Mesothelial cell of epicardium (in vitro differentiated cells): ENCODE data around the gene INO80B. TPM values are rescaled to one million over a fixed set of nuclear protein-coding genes. Genes with fewer than 3 reads are reported as not detected.

Experiments
- DNase-seq, 2 experiments: peaks; one replicate each; pipeline ENCODE4 v3.0.0; 2021; ENCODE audit warnings: low spot score in 2 of 2; ENCODE audit not compliant: unreplicated experiment in 2 of 2
- H3K27ac Mint-ChIP-seq: 2 replicates; pipeline ENCODE4 v1.8.0; 2021; ENCODE audit warnings: mixed read lengths
- H3K27me3 Mint-ChIP-seq: 2 replicates; pipeline ENCODE4 v1.8.0; 2021; ENCODE audit warnings: low read depth, mixed read lengths
- H3K36me3 Mint-ChIP-seq: 2 replicates; pipeline ENCODE4 v1.8.0; 2021; ENCODE audit warnings: mixed read lengths
- H3K4me1 Mint-ChIP-seq: 2 replicates; pipeline ENCODE4 v1.8.0; 2021; ENCODE audit warnings: mixed read lengths
- H3K4me3 Mint-ChIP-seq: 2 replicates; pipeline ENCODE4 v1.8.0; 2021; ENCODE audit warnings: mild to moderate bottlenecking, moderate library complexity, mixed read lengths
- H3K9me3 Mint-ChIP-seq: 2 replicates; pipeline ENCODE4 v1.8.0; 2021; ENCODE audit warnings: mixed read lengths
- total RNA-seq: library from RNA; stranded (reverse); gene quantifications from 3 replicates; pipeline ENCODE4 v1.2.1, GENCODE V29; 2021
- TF ChIP-seq, protein P1 (sequence below): fragments of 200-600 bp; sonication (generic); IDR thresholded peaks from one replicate; pipeline ENCODE4 v1.5.0; 2021; ENCODE audit warnings: antibody characterized with exemption; ENCODE audit not compliant: unreplicated experiment

INO80B gene
- total RNA-seq, 1 donor from 2014 or later, result 48.1 TPM

DNA sequence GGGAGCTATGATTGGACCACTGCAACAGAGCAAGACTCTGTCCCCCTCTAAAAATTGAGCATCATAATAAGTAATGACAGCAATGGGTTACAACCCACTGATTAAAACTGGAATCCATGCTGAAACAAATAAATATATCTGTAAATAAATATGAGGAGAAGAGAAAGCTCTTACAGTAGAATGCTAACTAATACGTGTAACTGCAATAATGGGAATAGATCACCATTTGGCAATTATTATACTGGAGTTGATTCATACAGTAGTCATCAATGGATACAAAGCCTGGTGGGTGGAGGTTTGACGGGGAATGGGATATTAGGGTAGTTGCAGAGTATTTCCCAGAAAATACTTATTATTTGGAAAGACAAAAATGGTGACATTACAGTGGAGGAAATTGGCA lies 6.1 kb upstream of the INO80B start:
- Mint-ChIP-seq H3K4me1 (peaks cover 20% of the 10 kb centered on the region), H3K27me3 (no peaks in the 10 kb centered on the region), H3K27ac (no peak overlapping the region), H3K4me3 (no peak overlapping the region), H3K9me3 (no peaks in the 10 kb centered on the region), H3K36me3 (no peaks in the 10 kb centered on the region)
- TF ChIP-seq, protein P1, sequence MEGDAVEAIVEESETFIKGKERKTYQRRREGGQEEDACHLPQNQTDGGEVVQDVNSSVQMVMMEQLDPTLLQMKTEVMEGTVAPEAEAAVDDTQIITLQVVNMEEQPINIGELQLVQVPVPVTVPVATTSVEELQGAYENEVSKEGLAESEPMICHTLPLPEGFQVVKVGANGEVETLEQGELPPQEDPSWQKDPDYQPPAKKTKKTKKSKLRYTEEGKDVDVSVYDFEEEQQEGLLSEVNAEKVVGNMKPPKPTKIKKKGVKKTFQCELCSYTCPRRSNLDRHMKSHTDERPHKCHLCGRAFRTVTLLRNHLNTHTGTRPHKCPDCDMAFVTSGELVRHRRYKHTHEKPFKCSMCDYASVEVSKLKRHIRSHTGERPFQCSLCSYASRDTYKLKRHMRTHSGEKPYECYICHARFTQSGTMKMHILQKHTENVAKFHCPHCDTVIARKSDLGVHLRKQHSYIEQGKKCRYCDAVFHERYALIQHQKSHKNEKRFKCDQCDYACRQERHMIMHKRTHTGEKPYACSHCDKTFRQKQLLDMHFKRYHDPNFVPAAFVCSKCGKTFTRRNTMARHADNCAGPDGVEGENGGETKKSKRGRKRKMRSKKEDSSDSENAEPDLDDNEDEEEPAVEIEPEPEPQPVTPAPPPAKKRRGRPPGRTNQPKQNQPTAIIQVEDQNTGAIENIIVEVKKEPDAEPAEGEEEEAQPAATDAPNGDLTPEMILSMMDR, result no peak
- no peak for DNase-seq

DNA sequence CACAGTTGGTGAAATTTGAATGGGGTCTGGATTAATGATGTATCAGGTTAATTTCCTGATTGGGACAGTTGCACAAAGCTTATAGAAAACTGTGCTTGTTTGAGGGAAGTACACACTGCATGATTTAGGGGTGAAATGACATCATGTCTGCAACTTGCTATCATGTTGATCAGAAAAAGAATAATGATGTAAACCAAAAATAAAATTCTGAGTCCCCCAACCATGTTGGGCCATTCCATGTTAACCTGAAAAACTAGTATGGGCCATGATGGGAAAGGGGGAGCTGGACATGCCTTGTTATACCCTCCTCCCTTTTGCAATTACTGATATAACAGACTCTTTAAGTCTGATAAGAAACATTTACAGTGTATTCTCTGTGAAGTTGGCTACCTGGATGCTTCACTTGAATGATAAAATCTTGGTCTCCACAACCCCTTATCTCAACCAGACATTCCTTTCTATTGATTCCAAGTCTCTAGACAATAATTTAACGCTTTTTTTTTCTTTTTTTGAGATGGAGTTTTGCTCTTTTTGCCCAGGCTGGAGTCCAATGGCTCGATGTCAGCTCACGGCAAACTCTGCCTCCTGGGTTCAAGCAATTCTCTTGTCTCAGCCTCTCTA lies 4.2 kb upstream of the INO80B start:
- Mint-ChIP-seq H3K4me1 (peaks cover 22% of the 10 kb centered on the region), H3K27me3 (no peaks in the 10 kb centered on the region), H3K9me3 (no peaks in the 10 kb centered on the region), H3K36me3 (no peaks in the 10 kb centered on the region), H3K27ac (no peak overlapping the region), H3K4me3 (no peak overlapping the region)
- TF ChIP-seq, protein P1, result no peak
- DNase-seq, result no peak

DNA sequence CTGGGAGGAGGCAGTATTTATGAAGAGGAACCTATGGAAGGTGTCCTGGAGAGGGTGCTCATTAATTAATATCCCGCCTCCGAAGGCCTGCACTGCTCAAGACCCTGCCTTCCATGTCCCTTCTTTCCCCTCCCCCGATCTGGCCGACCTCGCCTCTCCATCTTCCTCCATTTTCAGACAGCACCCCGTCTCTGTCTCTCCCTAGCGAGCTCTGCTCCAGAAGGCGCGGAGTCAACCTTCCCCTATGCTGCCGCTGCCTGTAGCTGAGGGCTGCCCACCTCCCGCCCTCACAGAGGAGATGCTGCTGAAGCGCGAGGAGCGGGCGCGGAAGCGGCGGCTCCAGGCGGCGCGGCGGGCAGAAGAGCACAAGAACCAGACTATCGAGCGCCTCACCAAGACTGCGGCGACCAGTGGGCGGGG lies 2.3 kb downstream of the INO80B start:
- TF ChIP-seq, protein P1, result no peak
- DNase-seq, result no peak
- Mint-ChIP-seq H3K27ac (peak overlapping the region; percentile 99), H3K4me3 (peak overlapping the region; percentile 94), H3K4me1 (peaks cover 46% of the 10 kb centered on the region), H3K36me3 (no peaks in the 10 kb centered on the region), H3K9me3 (no peaks in the 10 kb centered on the region), H3K27me3 (no peaks in the 10 kb centered on the region)

DNA sequence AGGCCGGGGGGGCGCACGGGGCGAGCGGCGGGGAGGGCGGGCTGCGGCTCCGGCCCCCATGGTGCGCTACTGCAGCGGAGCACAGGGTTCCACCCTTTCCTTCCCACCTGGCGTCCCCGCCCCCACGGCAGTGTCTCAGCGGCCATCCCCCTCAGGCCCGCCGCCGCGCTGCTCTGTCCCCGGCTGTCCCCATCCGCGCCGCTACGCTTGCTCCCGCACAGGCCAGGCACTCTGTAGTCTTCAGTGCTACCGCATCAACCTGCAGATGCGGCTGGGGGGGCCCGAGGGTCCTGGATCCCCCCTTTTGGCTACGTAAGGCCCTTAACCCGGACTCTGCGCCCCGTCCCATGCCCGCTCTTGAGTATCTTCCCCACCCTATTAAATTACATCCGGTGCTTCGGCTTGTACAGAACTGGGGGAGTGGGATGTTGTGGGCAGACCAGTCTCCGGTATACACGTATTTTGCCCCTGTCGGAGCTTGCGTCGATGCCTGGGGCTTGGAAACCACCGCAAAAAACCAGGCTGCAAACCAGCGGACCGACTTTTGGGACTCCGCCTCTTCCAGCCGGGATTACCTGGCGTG lies 2.8 kb downstream of the INO80B start:
- TF ChIP-seq, protein P1, result no peak
- peak overlapping the region; percentile 94 for H3K4me3 Mint-ChIP-seq
- peak; percentile 59 to 80 for DNase-seq
- no peaks in the 10 kb centered on the region for H3K9me3 Mint-ChIP-seq
- no peaks in the 10 kb centered on the region for H3K36me3 Mint-ChIP-seq
- H3K27me3 Mint-ChIP-seq, result no peaks in the 10 kb centered on the region
- peak overlapping the region; percentile 99 for H3K27ac Mint-ChIP-seq
- H3K4me1 Mint-ChIP-seq, result peaks cover 46% of the 10 kb centered on the region

DNA sequence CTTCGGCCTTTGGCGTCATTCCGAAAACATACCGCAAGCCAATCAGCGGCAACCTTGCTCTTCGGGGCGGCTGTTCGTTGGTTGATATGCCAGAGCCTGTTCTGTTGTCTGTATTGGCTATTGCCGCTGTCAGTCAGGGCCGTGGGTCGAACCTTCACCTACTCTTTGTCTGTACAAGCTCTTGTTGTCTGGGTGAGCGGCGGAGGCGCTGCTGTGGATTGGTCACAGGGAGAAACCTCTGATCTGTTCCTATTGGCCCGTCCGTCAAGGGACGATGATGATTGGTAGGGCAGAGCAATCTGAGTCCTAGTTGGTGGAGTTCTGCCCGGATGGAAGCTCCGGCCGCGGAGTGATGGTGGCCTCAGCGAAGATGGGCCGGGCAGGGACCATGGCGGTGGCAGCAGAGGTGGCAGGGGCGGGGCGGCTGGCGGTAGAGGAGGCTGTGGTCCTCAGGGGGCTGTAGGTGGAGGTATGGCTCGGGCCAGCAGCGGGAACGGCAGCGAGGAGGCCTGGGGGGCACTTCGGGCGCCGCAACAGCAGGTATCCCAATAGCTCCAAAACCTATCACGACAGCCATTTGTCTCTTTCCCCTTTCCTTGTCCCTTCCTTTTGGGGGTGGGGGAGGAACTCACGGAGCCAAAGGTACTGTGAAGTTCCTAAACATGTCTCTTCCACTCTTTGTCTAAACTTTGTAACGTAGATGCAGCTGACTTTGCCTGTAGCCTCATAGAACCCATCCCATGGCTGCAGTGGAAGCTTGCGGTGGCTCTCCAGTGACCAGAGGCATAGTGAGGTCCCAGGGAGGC lies 3.4 kb downstream of the INO80B start, which contains the start of gene WBP1:
Gene WBP1, plus strand, starts transcription at position 307 of the 806 bp plus-strand sequence. Its CDS starts 165 bp downstream, at position 472.
- Mint-ChIP-seq H3K36me3 (no peaks in the 10 kb centered on the region), H3K27me3 (no peaks in the 10 kb centered on the region), H3K4me3 (peak within 1 kb of the TSS; percentile 94), H3K27ac (peak within 1 kb of the TSS; percentile 99), H3K4me1 (peaks cover 49% of the 10 kb centered on the region), H3K9me3 (no peaks in the 10 kb centered on the region)
- DNase-seq, result peak; percentile 98
- TF ChIP-seq, protein P1, result no peak
